OCI-LY7 (cell line): ENCODE results near the gene GYPC. TPM values are rescaled to one million over a fixed set of nuclear protein-coding genes. Genes with fewer than 3 reads are reported as not detected.

Source experiments
- Bru-seq: library from RNA; stranded (reverse); fragments of 400-500 nt; gene quantifications from one replicate; lab custom pipeline; 2021; lab: Mats Ljungman, UMichigan
- BruChase-seq, 2 experiments: library from RNA; stranded (reverse); fragments of 400-500 nt; gene quantifications; one replicate each; lab custom pipeline; 2021; lab: Mats Ljungman, UMichigan
- BruUV-seq: library from RNA; stranded (reverse); fragments of 400-500 nt; replicated peaks from 2 replicates; lab custom pipeline; 2021; lab: Mats Ljungman, UMichigan
- CTCF ChIA-PET: fragments of 300-600 bp; sonication (Branson Sonifier 250); formaldehyde crosslinking; loops from one replicate; lab custom pipeline; 2022; ENCODE audit warnings: antibody characterized with exemption; ENCODE audit not compliant: unreplicated experiment; lab: Charles Lee
- POLR2A ChIA-PET: fragments of 300-600 bp; sonication (Branson Sonifier 250); formaldehyde crosslinking; loops from one replicate; lab custom pipeline; 2022; ENCODE audit warnings: antibody characterized with exemption; lab: Charles Lee
- DNase-seq: peaks from one replicate; pipeline ENCODE4 v3.0.0-alpha.2; 2015; ENCODE audit warnings: low spot score
- H2AFZ ChIP-seq: fragments of 200-600 bp; sonication (generic), shearing (Covaris generic); 2 replicates; pipeline ENCODE4 v1.6.1; 2014; ENCODE audit warnings: mild to moderate bottlenecking, antibody characterized with exemption, low read length, moderate library complexity
- H3K27ac ChIP-seq: fragments of 200-600 bp; sonication (generic); 2 replicates; pipeline ENCODE4 v1.5.1; 2014; ENCODE audit warnings: mixed run types, low read depth, mild to moderate bottlenecking, moderate library complexity, low read length, inconsistent platforms; ENCODE audit not compliant: poor library complexity, severe bottlenecking
- H3K36me3 ChIP-seq: fragments of 200-600 bp; sonication (generic); 2 replicates; pipeline ENCODE4 v1.6.1; 2014; ENCODE audit warnings: mild to moderate bottlenecking, antibody characterized with exemption, low read length, moderate library complexity, mixed read lengths; ENCODE audit not compliant: insufficient read depth
- H3K4me1 ChIP-seq: fragments of 200-600 bp; sonication (generic); 2 replicates; pipeline ENCODE4 v1.5.1; 2014; ENCODE audit warnings: mild to moderate bottlenecking, low read length; ENCODE audit not compliant: insufficient read depth, poor library complexity, severe bottlenecking
- H3K4me2 ChIP-seq: fragments of 200-600 bp; sonication (generic); 2 replicates; pipeline ENCODE4 v1.6.1; 2014; ENCODE audit warnings: mild to moderate bottlenecking, low read length
- H3K4me3 ChIP-seq: fragments of 200-600 bp; sonication (generic); 2 replicates; pipeline ENCODE4 v1.5.1; 2014; ENCODE audit warnings: mild to moderate bottlenecking, low read depth, low read length; ENCODE audit not compliant: poor library complexity, severe bottlenecking
- H3K79me2 ChIP-seq: fragments of 200-600 bp; sonication (generic); 2 replicates; pipeline ENCODE4 v1.6.1; 2016; ENCODE audit warnings: low read depth, mild to moderate bottlenecking, low read length, moderate library complexity, mixed read lengths; ENCODE audit not compliant: insufficient read depth
- H3K9me2 ChIP-seq: fragments of 200-600 bp; sonication (generic); 2 replicates; pipeline ENCODE4 v1.6.1; 2016; ENCODE audit warnings: mild to moderate bottlenecking, low read length, mixed read lengths; ENCODE audit not compliant: insufficient read depth
- H3K9me3 ChIP-seq: fragments of 200-600 bp; sonication (generic); 2 replicates; pipeline ENCODE4 v1.6.1; 2014; ENCODE audit warnings: mild to moderate bottlenecking, mixed run types, low read length, mixed read lengths
- H4K20me1 ChIP-seq: fragments of 200-600 bp; sonication (generic); 2 replicates; pipeline ENCODE4 v1.6.1; 2014; ENCODE audit warnings: mild to moderate bottlenecking, antibody characterized with exemption, low read length, moderate library complexity, mixed read lengths; ENCODE audit not compliant: insufficient read depth
- EZH2phosphoT487 ChIP-seq: fragments of 200-600 bp; sonication (generic); IDR thresholded peaks from 2 replicates; pipeline ENCODE4 v1.6.1; 2018; ENCODE audit warnings: low read depth, borderline replicate concordance, mild to moderate bottlenecking, mixed run types, antibody characterized with exemption, low read length, moderate library complexity, mixed read lengths
- intact Hi-C: fragments of 100-400 bp; cut with micrococcal nuclease; formaldehyde crosslinking; loops from one replicate; pipeline ENCODE4 v1.10.0; 2022; ENCODE audit not compliant: unreplicated experiment
- long read RNA-seq: library from polyadenylated mRNA; stranded (forward); transcript quantifications from one replicate; pipeline ENCODE4 v2.0.0, GENCODE V29; 2022
- total RNA-seq, 2 experiments: library from RNA; depleted of rRNA in 1 of 2; stranded (reverse); fragments of >200 nt in 1 of 2; shearing (Covaris generic) in 1 of 2; gene quantifications; 2 replicates each; pipeline ENCODE4 v1.2.3, GENCODE V29; 2014 to 2022
- TF ChIP-seq, protein P1 (sequence below): fragments of 200-600 bp; sonication (generic); conservative IDR thresholded peaks from 2 replicates; pipeline ENCODE4 v1.5.1; 2014; ENCODE audit warnings: mild to moderate bottlenecking, antibody characterized with exemption, low read length, moderate library complexity, mixed read lengths

Gene GYPC
- total RNA-seq (2014; rRNA removed; shearing (Covaris generic)) = 117 and 154 TPM in 2 replicates
- 96.4 and 107 TPM in 2 replicates for total RNA-seq (2022)
- Bru-seq, nascent RNA = percentile 78 among the genes with signal in this experiment
- BruChase-seq, experiment 1, labeled RNA remaining after a 6-hour chase = percentile 74 among the genes with signal in this experiment
- BruChase-seq, experiment 2, labeled RNA remaining after a 2-hour chase = percentile 68 among the genes with signal in this experiment
- long read RNA-seq, transcript GYPC-201 (4 exons, 1,246 nt) = major isoform, 79 of 134 reads
- long read RNA-seq, transcript GYPC-203 (3 exons, 932 nt) = minor isoform, 22 of 134 reads
- long read RNA-seq, partial matches to known transcripts = 31 of 134 reads
- long read RNA-seq, other reads (novel, unspliced or antisense) = 1 of 134 reads

DNA sequence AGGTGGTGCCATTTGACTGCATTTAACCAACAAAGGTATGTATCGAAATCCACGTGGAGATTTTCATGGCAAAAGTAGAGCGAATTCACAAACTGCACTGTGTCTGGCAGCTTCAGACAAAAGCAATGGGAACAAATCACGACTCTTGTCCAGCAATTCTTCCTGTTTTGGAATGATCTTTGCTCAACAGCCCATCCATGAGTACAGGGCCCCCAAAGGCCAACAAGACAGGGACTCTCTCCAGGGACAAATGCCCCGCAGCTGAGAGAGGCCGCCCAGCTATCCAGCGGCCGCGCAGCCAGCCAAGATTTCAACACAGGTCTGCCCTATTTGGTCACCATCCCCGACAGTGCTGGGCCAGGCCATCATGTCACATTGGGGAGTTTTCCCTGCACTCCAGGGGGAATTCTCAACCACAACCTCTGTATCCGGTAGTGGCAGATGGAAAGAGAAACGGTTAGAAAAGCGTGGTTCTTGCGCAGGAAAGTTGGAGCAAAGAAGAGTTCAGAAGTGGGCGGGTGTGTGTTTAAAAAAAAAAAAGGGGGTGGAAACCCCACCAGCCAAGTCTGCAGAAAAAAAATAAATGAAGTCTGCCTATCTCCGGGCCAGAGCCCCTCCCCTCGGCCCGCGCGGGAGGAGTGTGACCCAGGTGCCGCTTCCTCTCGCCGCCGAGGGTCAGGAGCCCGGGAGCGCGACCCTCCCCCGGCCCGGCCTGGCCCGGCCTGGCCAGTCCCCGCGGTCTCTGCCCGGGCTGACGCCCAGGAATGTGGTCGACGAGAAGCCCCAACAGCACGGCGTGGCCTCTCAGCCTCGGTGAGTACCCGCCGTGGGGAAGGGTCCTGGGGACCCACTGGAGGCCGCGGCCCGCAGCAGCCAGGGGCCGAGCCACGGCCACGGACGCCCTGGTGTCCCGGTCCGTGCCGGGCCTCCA lies at the start of gene GYPC:
TSS of gene GYPC (plus strand) at position 659 of the 931 bp plus-strand sequence. CDS start at position 765, 106 bp downstream.
- Histone ChIP-seq H3K9me2 (no peaks in the 10 kb centered on the region), H2AFZ (peak within 1 kb of the TSS; percentile 82), H4K20me1 (no peaks in the 10 kb centered on the region), H3K27ac (peak within 1 kb of the TSS; percentile 82), H3K4me1 (peaks cover 39% of the 10 kb centered on the region), H3K4me3 (peak within 1 kb of the TSS; percentile 74), H3K79me2 (peaks cover 44% of the 10 kb centered on the region), H3K4me2 (peak within 1 kb of the TSS; percentile 79), H3K9me3 (no peaks in the 10 kb centered on the region), H3K36me3 (peaks cover 11% of the 10 kb centered on the region)
- intact Hi-C loops = loop anchor here (5.0 kb wide), 1 partner anchor 732 kb away; the partner anchor contains the start of gene MAP3K2
- CTCF ChIA-PET = no interaction called here
- TF ChIP-seq EZH2phosphoT487 = no peak
- TF ChIP-seq, protein P1, sequence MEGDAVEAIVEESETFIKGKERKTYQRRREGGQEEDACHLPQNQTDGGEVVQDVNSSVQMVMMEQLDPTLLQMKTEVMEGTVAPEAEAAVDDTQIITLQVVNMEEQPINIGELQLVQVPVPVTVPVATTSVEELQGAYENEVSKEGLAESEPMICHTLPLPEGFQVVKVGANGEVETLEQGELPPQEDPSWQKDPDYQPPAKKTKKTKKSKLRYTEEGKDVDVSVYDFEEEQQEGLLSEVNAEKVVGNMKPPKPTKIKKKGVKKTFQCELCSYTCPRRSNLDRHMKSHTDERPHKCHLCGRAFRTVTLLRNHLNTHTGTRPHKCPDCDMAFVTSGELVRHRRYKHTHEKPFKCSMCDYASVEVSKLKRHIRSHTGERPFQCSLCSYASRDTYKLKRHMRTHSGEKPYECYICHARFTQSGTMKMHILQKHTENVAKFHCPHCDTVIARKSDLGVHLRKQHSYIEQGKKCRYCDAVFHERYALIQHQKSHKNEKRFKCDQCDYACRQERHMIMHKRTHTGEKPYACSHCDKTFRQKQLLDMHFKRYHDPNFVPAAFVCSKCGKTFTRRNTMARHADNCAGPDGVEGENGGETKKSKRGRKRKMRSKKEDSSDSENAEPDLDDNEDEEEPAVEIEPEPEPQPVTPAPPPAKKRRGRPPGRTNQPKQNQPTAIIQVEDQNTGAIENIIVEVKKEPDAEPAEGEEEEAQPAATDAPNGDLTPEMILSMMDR = no peak
- peak; percentile 74 for DNase-seq
- POLR2A ChIA-PET = no interaction called here
- no TSS peak for BruUV-seq

DNA sequence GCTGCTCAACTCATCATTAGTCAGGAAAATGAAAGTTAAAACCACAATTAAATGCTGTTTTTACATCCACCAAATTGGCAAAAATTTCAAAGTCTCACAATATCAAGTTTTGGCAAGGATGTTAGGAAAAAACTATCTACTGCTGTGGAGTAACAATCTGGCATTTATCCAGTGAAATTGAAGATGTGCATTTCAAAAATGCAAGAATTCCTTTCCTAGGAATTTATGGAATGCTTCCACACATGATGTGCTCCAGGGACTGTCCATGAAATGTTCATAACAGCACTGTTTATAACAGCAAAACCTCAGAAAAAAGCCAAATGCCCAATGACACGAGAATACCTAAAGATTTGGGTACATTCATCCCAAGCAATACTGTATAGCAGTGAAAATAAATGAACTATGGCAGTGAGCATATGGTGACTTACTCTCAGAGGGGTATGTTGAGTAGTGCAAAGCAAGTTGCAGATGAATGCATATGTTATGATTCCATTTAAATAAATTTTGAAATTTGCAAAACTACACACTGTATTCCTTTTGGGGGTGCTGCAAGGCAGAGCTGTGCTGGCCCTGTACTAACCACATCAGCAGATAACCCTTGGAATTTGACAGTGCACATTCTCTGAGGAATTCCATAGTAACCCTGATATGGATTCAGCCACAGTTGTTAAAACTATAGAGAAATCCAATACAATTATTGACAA lies 41.3 kb upstream of the GYPC start:
- intact Hi-C loops = no loop called here

More for the DNA sequence above, 41.3 kb upstream of the GYPC start:
- no peak overlapping the region for H2AFZ ChIP-seq
- no peak overlapping the region for H3K4me2 ChIP-seq
- H3K4me3 ChIP-seq = no peak overlapping the region
- no peak overlapping the region for H3K27ac ChIP-seq
- no peak for DNase-seq
- no peaks in the 10 kb centered on the region for H3K9me3 ChIP-seq
- H3K4me1 ChIP-seq = peaks cover 3% of the 10 kb centered on the region
- no peaks in the 10 kb centered on the region for H3K36me3 ChIP-seq
- H3K79me2 ChIP-seq = no peaks in the 10 kb centered on the region
- ChIA-PET POLR2A (no interaction called here), CTCF (no interaction called here)
- H4K20me1 ChIP-seq = no peaks in the 10 kb centered on the region
- H3K9me2 ChIP-seq = no peaks in the 10 kb centered on the region
- no TSS peak for BruUV-seq
- TF ChIP-seq EZH2phosphoT487 = no peak
- TF ChIP-seq, protein P1 = no peak
